HG03571 (cell line): ENCODE data around the gene TNFSF8.

Source experiments
- ATAC-seq: cut with Tn5 transposase; IDR thresholded peaks from one replicate; pipeline ENCODE4 v1.9.1; 2021; ENCODE audit not compliant: unreplicated experiment

Gene TNFSF8, protein sequence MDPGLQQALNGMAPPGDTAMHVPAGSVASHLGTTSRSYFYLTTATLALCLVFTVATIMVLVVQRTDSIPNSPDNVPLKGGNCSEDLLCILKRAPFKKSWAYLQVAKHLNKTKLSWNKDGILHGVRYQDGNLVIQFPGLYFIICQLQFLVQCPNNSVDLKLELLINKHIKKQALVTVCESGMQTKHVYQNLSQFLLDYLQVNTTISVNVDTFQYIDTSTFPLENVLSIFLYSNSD

DNA sequence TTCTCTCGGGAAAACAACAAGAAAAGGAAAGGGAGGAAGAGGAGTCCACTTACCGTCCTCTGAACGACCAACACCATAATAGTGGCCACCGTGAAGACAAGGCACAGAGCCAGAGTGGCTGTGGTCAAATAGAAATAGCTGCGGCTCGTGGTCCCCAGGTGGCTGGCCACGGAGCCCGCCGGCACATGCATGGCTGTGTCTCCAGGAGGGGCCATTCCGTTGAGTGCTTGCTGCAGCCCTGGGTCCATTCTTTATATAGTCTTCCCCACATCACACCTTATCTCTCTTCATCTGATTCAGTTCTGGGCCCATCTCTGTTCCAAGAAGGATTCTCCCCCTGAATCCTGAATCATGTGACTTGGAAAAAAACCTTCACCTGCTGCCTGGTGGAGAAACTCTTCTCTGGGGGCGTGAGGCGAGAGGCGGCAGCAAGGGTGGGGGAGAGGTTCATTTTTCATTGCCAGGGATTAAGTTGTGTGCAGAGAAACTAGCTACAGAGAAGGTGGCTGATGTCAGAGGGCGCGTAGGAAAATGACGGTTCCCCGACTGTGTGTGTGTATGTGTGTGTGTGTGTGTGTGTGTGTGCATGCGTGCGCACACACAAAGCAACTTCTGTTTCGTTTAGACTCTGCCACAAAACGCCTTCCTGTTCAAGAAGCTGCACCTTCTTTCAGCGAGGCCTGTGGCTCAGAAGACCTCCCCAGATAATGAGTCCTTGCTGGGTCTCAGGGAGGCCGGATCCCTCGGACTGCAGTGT lies at the start of gene TNFSF8:
Gene TNFSF8, minus strand, starts transcription at position 536 of the 757 bp plus-strand sequence. Its CDS starts 288 bp downstream, at position 248.
- ATAC-seq = no peak

DNA sequence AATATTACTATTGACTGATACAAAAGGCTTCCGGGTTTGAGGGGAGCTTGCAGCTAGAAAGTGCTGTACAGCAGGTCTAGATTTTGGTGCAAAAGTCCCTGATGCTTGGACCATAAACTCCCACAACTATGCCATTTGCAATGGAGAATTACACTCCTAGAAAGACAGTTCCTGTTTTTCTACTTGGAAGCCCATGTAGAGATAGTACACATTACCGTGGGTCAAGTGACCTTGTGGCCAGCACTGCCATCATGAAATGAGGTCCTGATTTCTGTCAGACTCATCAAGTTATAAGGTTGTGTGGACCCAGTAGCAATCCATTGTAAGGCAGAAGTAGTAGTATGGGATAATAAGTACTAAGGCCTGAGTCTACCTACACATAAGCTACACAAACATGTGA lies 42.8 kb upstream of the TNFSF8 start:
- no peak for ATAC-seq

DNA sequence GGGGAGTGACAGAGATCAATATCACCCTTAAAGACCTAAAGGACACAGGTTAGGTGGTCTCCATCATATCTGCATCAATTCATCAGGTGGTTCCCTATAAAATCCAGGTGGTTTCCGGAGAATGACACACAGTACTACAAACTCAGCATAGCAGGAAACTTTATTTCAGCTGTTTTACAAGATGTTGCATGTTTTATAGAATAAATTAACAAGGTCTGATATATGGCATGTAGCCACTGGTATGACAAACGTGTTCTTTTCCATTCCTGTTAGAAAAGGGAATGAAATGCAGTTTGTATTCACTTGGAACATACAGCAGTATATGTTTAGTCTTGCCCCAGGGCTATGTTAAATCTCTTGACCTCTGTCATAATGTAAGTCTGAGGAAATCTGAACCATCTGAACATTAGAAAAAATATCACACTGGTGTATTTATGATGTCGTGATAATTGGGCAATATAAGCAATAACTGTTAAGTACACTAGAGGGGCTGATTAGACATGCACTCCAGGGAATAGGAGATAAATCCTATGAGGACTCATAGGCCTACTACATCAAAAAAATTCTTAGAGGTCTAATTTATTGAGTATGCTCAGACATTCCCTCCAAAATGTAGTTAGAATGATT lies 42.2 kb upstream of the TNFSF8 start:
- ATAC-seq = no peak

DNA sequence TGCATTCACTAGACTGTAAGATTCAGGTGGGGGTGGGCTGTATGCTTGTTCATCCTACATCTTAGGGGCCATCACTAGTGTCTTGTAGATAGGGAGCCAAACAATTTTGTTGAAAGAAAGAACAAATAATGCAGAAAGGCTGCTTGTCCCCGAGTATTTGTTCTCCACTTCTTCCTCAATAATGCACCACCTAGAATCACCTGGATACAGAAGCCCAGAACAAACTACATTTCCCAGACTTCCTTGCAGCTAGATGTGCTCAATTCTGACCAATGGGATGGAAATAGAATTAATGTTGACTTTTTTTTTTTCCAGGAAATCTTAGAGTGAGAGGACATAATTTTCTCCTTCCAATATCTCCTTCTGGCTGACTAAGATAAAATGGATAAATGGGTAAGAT lies 38.9 kb upstream of the TNFSF8 start:
- ATAC-seq = no peak

DNA sequence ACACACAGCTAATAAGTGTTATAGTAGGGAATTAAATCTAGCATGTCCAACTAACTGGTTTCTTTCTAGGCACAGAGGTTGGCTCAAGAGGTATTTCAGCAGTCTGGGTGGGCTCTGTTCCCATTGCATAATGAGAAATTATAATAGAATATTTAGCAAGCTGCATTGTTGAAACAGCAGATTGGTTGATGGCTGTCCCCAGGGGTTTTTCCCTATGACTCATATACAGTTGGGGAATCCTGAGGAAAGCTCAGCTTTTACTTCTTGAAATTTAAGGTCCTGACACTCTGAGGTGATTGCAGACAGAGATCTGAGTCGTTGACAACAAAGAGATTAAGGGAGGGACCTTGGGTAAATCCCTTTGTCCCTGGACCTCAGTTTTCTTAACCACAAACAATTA lies 38.3 kb upstream of the TNFSF8 start:
- ATAC-seq = no peak

DNA sequence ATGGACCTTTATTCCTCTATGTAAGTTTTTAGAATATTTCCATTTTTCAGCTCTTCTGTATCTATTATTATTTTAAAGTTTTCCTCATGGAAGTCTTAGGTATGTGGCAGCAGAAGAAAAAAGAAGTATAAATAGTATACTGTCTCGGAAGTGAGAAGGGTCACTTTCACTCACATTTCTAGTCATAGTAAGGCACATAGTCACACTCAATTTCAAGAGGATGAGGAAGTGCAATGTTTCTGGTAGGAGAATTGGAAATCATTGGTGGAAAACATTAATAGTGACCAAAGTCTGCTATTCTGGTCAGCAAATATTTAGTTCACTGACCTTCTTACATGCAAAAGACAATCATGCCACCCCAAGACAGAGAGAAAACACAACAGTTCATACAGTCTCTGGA lies 35.2 kb upstream of the TNFSF8 start:
- no peak for ATAC-seq

DNA sequence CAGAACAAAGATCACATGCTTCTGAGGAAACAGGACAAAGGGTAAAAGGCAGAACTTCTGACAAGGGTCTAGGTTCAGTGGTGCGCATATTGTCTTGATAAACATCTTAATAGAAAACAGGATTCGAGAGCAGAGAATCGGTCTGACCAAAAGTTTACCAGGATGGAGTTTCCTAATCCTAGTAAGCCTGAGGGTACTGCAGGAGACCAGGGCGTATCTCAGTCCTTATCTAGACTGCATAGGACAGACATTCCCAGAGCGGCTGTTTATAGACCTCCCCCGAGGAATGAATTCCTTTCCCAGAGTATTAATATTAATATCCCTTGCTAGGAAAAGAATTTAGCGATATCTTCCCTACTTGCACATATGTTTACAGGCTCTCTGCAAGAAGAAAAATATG lies 32.4 kb upstream of the TNFSF8 start:
- ATAC-seq = no peak

DNA sequence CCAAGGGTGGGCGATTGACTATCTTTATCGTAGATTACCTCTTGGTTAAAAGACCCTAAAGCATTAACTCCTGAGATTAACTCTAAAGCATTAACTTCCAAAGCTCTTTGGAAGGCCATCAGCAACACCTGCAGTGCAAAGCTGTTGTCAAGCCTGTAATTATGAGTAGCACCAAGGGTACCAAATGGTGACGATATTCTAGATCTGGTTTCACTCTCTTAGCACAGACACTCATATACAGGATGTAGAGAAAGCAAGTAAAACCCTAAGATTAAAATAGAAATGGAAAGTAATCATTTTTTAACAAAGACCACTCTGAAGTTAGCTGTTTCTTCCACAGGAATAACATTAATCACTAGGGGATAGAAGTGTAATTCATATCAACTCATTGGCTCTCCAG lies 29.9 kb upstream of the TNFSF8 start:
- ATAC-seq = no peak

DNA sequence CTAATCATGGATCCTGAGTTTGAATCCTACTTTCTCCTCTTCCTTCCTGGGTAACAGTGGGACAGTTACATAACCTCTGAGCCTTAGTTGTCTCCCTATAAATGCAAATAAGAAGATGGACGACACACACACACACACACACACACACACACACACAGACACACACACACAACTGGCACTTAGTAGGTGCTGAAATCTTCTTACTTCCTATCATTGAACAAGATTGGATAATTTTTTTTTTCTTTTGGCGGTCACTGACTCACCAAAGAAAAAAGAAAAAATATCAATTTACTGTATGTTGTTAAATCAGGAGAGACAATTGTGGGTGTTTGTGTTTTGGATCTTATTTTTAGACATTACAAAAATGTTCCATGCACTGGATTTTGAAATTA lies 28.4 kb upstream of the TNFSF8 start:
- ATAC-seq = no peak

DNA sequence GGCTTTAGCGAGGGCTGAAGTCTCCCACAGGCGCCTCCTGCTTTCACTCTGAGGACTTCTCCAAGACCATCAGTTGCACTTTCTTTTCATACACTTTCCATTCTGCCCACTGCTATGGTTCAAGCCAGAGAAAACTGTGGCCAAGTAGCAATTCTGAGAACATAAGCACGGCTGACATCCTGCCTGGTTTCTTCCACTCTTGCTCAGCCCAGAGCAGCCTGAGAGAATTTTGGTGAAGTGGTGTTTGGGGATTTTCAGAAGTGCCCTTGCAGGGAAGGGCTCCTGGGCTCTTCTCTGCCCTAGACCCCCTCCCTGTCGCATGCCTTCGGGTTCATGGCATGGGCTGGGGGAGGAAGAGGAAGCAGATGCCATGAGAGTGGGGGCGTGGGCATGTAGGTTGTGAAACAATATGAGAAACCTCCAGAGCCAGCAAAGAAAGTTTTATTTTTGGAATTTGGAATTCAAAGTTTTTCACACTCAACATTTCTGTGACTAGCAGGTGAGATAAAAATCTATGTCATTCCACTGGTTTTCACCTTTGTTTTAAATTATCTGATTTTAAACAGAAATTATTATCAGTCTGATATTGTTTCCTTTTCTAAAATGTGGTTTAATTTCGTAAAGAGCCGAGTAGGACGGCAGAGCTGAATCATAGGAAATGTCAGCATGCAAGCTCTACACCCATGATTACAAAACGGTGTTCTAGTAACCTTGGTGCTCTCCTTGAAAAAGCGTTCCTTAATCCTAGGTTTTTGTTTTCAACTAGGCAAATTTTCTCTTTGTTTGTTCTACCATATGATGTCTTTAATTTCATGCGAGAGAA lies 27.8 kb upstream of the TNFSF8 start:
- no peak for ATAC-seq

DNA sequence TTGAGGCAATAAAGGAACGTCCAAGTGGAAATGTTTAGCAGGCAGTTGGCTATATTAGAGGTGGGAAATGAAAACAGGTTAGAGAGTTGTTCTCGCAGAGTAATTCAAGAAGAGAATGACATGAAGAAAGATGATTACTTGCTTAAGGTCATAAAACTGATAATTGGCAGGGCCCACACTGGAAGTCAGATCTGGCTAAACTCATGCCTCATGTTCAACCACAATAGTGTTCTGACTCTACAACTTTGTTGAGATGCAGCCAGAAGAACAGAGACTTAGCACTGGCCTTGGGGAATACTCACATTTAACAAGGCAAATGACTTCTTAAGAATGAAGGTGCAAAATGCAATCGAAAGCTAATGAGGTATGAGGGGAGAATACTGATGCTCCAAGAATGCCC lies 27.2 kb upstream of the TNFSF8 start:
- no peak for ATAC-seq

DNA sequence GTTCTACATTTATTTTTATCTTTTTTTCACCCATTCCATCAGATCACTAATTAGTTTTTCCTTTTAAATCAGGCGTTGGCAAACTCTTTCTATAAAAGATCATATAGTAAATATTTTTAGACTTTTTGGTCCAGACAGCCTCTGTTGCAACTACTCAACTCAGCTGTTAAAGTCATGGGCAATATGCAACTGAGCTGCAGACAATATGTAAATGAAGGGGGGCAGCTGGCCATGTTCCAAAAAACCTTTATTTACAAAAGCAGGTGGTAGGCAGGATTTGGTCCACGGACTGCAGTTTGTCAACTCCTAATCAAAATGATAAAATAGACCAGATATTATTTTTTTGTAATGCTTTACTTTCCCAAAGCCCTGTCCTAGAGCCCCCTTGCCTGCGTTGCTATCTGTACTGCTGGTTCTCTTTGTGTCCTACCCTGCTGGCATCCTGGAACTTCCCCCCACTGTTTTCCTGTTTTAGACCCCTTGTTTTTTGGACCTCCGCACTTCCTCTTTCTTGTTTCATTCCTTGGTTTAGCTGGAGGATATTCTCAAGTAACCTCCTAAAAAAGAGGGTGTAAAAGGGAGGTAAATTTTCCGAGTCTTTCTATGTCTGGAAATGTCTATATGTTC lies 24.7 kb upstream of the TNFSF8 start:
- ATAC-seq = no peak

DNA sequence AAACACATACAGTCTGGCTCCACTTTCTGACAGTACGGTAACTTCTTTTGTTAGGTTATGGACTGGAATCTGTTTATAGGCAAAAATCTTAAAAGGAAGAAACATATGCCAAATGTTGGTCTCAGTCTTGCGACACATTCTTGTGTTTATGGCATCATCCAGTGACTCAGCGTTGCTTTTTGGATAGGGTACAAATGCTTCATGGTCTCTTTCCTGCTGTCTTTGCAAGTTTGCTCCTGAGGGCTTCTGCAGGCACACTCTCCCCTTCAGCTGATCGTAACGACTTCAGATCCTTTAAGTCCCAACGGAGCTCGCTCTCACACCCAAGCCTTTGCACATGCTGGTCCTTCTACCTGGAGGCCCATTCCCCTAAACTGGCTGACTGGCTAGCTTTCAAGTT lies 23.6 kb upstream of the TNFSF8 start:
- no peak for ATAC-seq

DNA sequence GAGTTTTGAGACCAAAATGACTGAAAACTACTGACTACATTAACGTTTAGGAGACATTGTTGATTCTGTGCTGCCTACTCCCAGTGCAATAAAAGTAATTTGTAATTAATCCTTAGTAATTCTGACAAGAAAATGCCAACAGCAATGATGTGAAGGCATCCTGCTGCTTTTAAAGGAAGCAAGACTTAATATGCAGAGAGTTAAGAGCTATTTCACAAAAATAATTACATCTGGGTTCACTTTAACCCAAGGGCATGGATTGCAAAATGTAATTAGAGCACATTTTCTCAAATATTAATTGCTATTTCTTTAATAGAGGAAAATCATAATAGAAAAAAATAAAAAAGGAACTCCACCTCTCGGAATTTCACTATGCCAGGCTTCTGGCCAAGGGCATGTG lies 22.7 kb upstream of the TNFSF8 start:
- no peak for ATAC-seq

DNA sequence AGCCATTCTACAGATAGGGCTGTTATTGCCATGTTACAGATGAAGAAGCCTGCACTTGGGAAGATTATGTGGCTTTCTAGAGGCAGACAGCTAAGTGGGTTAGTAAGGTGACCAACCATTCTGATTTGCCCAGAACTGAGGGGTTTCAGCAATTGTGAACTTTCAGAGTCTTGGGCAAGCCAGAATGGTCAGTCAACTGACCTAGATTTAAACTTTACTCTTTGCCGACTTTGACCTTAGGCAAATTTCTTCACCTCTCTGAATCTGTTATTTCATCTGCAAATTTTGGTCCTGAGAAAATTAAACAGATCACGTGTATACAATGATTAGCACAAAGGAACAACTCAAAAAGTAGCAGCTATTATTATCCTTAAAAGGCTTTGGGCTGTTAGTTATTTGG lies 20.4 kb upstream of the TNFSF8 start:
- ATAC-seq = no peak

DNA sequence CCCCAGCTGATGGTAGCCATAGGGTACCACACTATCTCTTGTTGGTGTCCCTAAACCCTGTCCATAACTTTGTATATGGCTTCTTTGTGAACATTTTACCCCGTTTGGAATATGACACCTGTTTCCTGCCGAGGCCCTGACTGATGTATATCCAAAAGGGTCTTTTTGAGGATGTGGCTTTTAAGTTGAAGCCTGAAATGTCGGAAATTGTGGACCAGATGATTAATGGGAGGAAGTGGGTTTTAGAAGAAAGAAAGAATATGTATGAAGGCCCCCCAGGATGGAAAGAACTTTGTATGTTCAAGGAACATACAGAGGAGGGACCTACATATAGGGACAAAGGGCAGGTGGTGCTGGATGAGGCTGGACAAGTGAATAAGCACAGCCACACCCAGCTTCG lies 16.7 kb upstream of the TNFSF8 start:
- ATAC-seq = no peak

DNA sequence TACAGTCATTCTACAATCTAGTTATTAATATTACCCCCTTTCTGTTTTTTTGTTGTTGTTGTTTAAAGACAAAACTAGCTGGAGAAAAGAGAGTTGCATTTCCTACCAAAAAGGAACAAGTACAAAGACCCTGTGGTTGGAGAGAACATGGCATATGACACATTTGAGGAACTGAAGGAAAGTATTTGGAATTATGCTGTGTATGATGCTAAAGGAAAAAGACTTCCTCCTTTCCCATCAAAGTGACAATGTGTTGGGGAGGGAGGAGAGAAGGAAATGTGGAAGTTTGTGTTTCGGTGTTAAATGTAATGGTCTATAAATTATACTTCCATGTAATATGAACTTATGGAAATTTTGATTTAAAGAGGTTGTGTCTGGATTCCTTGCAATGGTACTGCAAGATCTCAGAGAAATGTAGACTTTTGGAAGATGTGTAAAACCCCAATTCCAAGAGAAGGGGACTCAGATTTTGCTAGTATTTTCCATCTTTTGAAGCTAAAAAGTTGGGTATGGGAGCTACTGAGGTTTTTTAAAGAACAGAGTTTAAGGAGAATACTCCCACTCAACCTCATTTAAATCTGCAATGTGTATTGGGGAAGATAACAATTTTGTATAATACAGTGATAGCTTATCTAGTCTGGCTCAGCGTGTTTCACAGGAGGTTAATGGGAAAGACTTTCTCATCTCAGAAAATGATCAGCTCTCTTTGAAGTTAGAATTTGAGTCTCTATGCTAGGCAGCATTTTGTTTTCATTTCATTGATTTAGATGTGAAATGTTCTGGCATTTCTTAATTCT lies 15.4 kb upstream of the TNFSF8 start:
- no peak for ATAC-seq

DNA sequence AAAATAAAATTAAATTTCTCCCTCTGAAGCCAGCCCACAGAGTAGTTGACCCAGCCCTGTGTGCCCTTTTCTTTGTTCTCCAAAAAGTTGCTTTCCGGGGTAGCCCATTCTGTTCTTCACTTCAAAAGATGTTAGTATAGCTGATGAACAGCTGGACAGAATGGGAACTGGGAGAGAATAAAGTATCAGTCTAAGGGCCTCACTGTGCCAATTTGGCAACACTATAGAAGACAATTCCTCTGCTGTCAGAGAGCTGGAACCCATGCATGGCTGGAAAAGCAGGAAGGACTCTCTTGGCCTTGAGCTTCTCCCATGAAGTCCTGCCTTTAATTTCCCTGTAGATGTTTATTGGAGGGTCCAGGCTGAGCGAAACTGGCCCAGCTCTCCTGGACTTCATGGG lies 11.0 kb upstream of the TNFSF8 start:
- ATAC-seq = no peak

DNA sequence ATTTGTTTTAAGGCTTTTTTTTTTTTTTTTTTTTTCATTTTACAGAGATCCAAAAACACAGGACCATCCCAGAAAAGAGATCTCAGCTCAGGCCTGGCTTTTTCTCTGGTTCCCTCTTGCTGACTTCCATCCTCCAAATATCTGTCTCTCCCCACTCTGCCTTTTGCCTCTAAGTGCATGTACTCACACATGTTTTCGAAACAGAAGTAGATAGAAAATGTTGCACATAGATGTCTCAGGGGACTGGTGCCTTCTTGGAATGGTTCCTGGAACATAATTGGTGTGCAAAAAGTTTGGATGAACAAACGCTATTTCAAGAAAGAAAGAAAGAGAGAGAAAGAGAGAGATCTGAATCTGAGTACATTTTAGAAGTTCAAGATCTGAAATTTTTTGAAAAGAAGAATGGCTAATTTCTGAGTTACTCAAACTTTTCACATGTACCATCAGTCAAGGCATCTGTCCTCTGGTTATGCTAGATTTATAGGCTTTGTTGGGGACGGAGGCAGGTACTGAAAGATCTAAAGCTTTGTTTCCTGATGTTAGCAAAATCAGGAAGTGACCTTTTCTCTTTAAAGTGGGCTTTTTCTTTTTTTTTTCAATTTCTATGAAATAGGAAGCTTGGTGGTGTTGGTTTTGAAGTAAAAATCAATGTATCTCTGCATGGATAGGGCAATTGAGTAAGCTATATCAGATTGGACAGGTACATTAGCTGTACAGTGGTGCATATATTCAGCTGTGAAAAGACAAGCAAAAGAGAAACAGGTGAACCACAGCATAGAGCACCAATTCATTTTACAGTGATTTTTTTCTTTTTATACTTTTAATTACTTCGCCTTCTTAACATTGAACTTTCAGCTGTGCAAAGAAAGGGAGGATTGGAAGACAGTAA lies 8.5 kb upstream of the TNFSF8 start:
- ATAC-seq = no peak
